ENCODE results near the gene RPN1.

The RPN1 gene

DNA sequence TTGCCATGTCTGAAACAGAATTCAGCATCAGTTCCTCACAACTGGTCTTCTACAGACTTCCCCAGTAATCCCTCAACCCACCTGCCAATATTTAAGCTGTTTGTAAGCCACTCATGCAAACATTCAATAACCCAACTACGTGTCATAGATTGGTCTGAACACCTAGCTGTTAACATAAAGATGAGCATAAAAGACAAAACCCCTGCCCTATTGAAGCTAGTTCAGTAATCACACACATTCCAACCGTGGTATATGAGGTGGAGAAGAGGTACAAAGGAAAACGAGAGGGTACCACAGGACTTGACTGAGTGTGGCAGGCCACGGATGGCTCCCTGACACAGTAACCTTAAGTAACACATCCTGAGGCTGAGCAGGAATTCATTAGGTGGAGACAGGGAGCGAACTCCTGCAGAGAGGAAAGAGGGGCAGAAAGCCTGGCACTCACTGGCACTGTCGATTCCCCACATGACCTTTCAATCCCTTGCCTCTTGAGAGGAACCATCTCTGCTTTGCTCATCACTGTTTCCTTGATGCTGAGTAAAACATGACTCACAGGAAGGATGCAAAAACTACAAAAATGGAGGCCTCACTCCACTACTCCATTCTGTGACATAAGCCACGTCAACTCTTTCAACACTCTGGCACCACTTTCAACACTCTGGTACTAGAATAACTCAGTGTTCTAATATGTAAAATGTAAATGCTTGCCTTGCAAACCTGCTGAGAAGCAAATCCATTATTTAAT is 31.3 kb downstream of the RPN1 start:
- H3K4me1 ChIP-seq (ENCODE audit: insufficient read depth, low read length): no peaks in the 10 kb centered on the region; the same call in 1 of the 2 replicates
- no peak overlapping the region for H3K4me3 ChIP-seq (ENCODE audit: low read length)
- no peaks in the 10 kb centered on the region for H3K9me3 ChIP-seq (ENCODE audit: insufficient read depth, low read depth, low read length)
- peaks cover 55% of the 10 kb centered on the region for H3K36me3 ChIP-seq (ENCODE audit: insufficient read depth, low read length)
- 95% methylated on average over 7 of the region's 7 CpGs for WGBS
- H3K27me3 ChIP-seq (ENCODE audit: insufficient read depth, low read length): no peaks in the 10 kb centered on the region
- no peak overlapping the region for H3K9ac ChIP-seq (ENCODE audit: low read depth, low read length)
- no peak overlapping the region for H3K27ac ChIP-seq (ENCODE audit: low read depth, low read length)

DNA sequence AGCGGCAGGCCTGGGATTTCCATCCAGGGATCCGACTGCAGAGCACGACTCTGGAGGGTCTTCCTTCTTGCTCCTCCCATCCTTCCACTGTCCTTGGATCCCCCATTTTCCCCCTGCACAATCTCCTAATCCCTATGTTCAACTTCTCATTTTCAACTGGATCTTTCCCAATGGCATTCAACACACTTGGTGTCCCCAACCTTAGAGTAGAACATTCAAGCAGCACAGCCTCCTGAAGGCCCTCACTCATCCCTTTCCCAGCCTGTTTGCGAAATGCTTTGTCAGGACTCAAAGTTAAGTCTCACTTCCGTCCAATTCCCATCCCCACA is 32.3 kb downstream of the RPN1 start:
- H3K36me3 ChIP-seq (ENCODE audit: insufficient read depth, low read length): peaks cover 46% of the 10 kb centered on the region
- H3K4me1 ChIP-seq (ENCODE audit: insufficient read depth, low read length): no peaks in the 10 kb centered on the region; the same call in 1 of the 2 replicates
- H3K27ac ChIP-seq (ENCODE audit: low read depth, low read length): peak overlapping the region; percentile 83
- 57% methylated on average over 5 of the region's 5 CpGs for WGBS
- peak overlapping the region; percentile 87 for H3K9ac ChIP-seq (ENCODE audit: low read depth, low read length)
- peak overlapping the region; percentile 90 for H3K4me3 ChIP-seq (ENCODE audit: low read length)
- H3K27me3 ChIP-seq (ENCODE audit: insufficient read depth, low read length): no peaks in the 10 kb centered on the region
- H3K9me3 ChIP-seq (ENCODE audit: insufficient read depth, low read depth, low read length): no peaks in the 10 kb centered on the region

DNA sequence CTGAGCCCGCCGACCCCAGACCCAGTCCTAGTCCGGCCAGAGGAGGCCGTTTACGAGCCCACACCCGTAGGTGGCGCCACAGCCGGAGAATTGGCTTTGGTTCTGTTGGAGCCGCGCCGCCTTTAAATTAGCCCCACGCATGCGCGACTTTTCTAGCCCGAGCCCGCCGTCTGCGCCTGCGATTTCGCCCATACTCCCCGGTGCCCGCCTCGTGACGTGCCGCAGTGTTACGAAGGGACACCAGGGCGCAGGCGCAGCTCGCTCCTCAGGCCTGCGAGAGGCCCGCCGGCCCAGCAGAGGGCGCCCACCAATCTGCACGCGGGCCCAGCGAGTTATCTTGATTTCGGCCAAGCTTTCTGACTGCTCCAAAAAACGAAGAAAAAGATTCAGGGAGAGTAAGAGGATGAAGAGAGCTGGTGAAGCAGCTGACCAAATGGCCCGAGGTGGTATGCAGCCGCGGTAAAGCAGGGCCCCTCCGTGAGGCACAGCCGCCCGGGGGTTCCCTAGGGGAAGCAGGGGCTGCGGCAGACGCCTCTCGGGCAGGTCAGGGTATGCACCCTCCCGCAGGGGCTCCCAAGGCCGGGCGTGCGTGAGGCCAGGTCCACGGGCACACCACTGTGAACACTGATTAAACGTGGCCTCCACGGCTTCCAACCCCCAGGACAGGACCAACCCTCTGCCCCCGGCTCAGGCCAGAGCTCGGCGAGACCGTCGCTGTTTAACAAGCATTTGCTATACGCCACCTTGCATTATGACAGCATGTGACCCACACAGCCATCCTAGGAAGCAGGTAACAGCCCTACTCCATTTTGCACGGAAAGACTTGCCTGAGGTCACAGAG is 32.8 kb downstream of the RPN1 start:
- H3K9me3 ChIP-seq (ENCODE audit: insufficient read depth, low read depth, low read length): no peaks in the 10 kb centered on the region
- H3K9ac ChIP-seq (ENCODE audit: low read depth, low read length): peak overlapping the region; percentile 87
- H3K27me3 ChIP-seq (ENCODE audit: insufficient read depth, low read length): no peaks in the 10 kb centered on the region
- H3K4me3 ChIP-seq (ENCODE audit: low read length): peak overlapping the region; percentile 90
- 8% methylated on average over 61 of the region's 61 CpGs for WGBS
- no peaks in the 10 kb centered on the region; the same call in 1 of the 2 replicates for H3K4me1 ChIP-seq (ENCODE audit: insufficient read depth, low read length)
- peak overlapping the region; percentile 83 for H3K27ac ChIP-seq (ENCODE audit: low read depth, low read length)
- H3K36me3 ChIP-seq (ENCODE audit: insufficient read depth, low read length): peaks cover 41% of the 10 kb centered on the region

DNA sequence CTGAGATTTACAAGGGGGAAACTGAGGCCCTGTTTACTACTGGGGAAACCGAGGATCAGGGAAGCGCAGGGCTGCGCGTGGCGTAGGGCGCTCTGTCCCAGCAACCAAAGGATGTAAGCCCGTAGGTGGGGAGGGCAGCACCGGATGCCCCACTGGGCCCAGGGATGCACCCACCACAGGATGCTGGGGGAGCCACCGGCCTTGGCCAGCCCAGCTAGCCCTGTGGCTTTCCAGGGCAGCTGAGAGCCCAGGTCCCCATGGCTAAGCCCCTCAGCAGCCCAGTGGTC is 33.4 kb downstream of the RPN1 start:
- peak overlapping the region; percentile 78 for H3K9ac ChIP-seq (ENCODE audit: low read depth, low read length)
- peak overlapping the region; percentile 90 for H3K4me3 ChIP-seq (ENCODE audit: low read length)
- H3K27ac ChIP-seq (ENCODE audit: low read depth, low read length): peak overlapping the region; percentile 72
- peaks cover 38% of the 10 kb centered on the region for H3K36me3 ChIP-seq (ENCODE audit: insufficient read depth, low read length)
- H3K4me1 ChIP-seq (ENCODE audit: insufficient read depth, low read length): no peaks in the 10 kb centered on the region; the same call in 1 of the 2 replicates
- no peaks in the 10 kb centered on the region for H3K9me3 ChIP-seq (ENCODE audit: insufficient read depth, low read depth, low read length)
- WGBS: 89% methylated on average over 9 of the region's 9 CpGs
- no peaks in the 10 kb centered on the region for H3K27me3 ChIP-seq (ENCODE audit: insufficient read depth, low read length)

GRCh38 chr3:128616516-128617269 is 33.9 kb downstream of the RPN1 start:
- Histone ChIP-seq H3K27ac (ENCODE audit: low read depth, low read length) (no peak overlapping the region; the same call in 1 of the 2 replicates), H3K4me3 (ENCODE audit: low read length) (peak overlapping the region; percentile 90)
- 96% methylated on average over 16 of the region's 16 CpGs for WGBS

DNA sequence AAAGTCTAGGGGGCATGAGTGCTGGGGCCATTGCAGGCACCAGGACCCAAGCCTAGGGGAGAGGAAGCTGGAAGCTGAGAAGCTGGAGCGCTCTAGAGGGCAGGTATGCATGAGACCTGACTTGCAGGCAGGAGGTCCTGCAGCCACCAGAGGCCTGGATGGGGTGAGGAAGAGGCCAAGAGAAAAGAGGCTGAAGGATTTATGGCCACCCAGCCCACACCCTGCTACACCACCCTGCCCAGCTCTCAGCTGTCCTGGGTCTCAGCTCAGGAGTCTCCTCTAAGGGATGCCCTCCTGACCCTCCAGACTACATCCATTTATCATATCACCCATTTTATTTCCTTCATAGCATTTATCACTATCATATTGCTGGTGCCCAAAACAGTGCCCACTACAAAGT is 36.5 kb downstream of the RPN1 start:
- H3K4me3 ChIP-seq (ENCODE audit: low read length): no peak overlapping the region
- H3K27ac ChIP-seq (ENCODE audit: low read depth, low read length): no peak overlapping the region
- no peaks in the 10 kb centered on the region for H3K9me3 ChIP-seq (ENCODE audit: insufficient read depth, low read depth, low read length)
- no peaks in the 10 kb centered on the region for H3K27me3 ChIP-seq (ENCODE audit: insufficient read depth, low read length)
- peaks cover 6% of the 10 kb centered on the region for H3K36me3 ChIP-seq (ENCODE audit: insufficient read depth, low read length)
- no peaks in the 10 kb centered on the region; the same call in 1 of the 2 replicates for H3K4me1 ChIP-seq (ENCODE audit: insufficient read depth, low read length)
- 97% methylated on average over 1 of the region's 1 CpG for WGBS
- no peak overlapping the region for H3K9ac ChIP-seq (ENCODE audit: low read depth, low read length)

More at GRCh38 chr3:128616516-128617269, 33.9 kb downstream of the RPN1 start:
- H3K36me3 ChIP-seq (ENCODE audit: insufficient read depth, low read length): peaks cover 33% of the 10 kb centered on the region
- no peaks in the 10 kb centered on the region for H3K9me3 ChIP-seq (ENCODE audit: insufficient read depth, low read depth, low read length)
- H3K9ac ChIP-seq (ENCODE audit: low read depth, low read length): peak overlapping the region; percentile 78
- no peaks in the 10 kb centered on the region for H3K27me3 ChIP-seq (ENCODE audit: insufficient read depth, low read length)
- H3K4me1 ChIP-seq (ENCODE audit: insufficient read depth, low read length): no peaks in the 10 kb centered on the region; the same call in 1 of the 2 replicates

DNA sequence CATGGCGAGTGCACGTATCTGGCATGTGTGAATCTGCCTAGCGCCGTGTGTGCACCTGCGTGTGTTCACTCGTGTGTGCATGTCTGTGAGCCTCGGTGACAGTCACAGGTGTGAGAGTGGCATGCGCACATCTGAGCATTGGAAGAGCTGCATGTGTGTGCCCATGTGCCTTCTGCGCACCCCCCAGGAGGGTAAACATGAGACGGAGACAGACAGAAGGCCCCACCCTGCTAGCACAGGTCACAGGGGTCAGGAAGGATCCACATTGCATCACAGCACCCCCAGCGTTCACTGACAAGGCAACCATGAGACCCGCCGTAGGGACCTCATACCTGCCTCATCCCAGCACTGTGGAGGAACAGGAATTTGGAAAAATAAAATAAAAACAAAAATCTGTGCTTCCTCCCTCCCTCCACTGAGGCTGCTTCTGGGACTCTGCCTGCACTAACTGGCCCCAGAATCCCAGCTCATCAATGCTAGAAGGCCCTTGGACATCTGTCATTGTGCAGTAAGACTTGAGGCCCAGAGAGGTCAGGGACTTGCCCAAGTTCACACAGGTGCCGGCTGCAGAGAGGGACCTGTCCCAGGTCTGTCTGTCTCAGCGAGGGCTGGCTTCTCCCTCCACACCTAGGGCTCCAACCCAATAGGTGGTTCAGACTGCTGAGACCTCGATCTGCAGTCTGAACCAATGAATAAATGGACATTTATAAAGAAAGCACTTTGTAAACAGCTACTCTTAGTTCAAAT is 37.4 kb downstream of the RPN1 start:
- Histone ChIP-seq H3K9ac (ENCODE audit: low read depth, low read length) (no peak overlapping the region), H3K4me3 (ENCODE audit: low read length) (no peak overlapping the region), H3K36me3 (ENCODE audit: insufficient read depth, low read length) (no peaks in the 10 kb centered on the region; the same call in 1 of the 2 replicates), H3K27me3 (ENCODE audit: insufficient read depth, low read length) (peaks cover under 1% of the 10 kb centered on the region; the same call in 1 of the 2 replicates), H3K9me3 (ENCODE audit: insufficient read depth, low read depth, low read length) (no peaks in the 10 kb centered on the region), H3K4me1 (ENCODE audit: insufficient read depth, low read length) (no peaks in the 10 kb centered on the region), H3K27ac (ENCODE audit: low read depth, low read length) (no peak overlapping the region)
- 93% methylated on average over 16 of the region's 16 CpGs for WGBS

GRCh38 chr3:128610451-128611070 is 40.1 kb downstream of the RPN1 start:
- Histone ChIP-seq H3K9me3 (ENCODE audit: insufficient read depth, low read depth, low read length) (no peaks in the 10 kb centered on the region), H3K36me3 (ENCODE audit: insufficient read depth, low read length) (no peaks in the 10 kb centered on the region; the same call in 1 of the 2 replicates), H3K27me3 (ENCODE audit: insufficient read depth, low read length) (peaks cover 11% of the 10 kb centered on the region), H3K9ac (ENCODE audit: low read depth, low read length) (no peak overlapping the region), H3K27ac (ENCODE audit: low read depth, low read length) (no peak overlapping the region), H3K4me3 (ENCODE audit: low read length) (no peak overlapping the region), H3K4me1 (ENCODE audit: insufficient read depth, low read length) (no peaks in the 10 kb centered on the region)
- 92% methylated on average over 15 of the region's 15 CpGs for WGBS

- Histone ChIP-seq H3K36me3 (ENCODE audit: insufficient read depth, low read length) (no peaks in the 10 kb centered on the region; the same call in 1 of the 2 replicates), H3K4me3 (ENCODE audit: low read length) (no peak overlapping the region), H3K9ac (ENCODE audit: low read depth, low read length) (no peak overlapping the region), H3K27me3 (ENCODE audit: insufficient read depth, low read length) (peaks cover 11% of the 10 kb centered on the region), H3K9me3 (ENCODE audit: insufficient read depth, low read depth, low read length) (no peaks in the 10 kb centered on the region), H3K27ac (ENCODE audit: low read depth, low read length) (no peak overlapping the region), H3K4me1 (ENCODE audit: insufficient read depth, low read length) (no peaks in the 10 kb centered on the region)
- WGBS: 88% methylated on average over 10 of the region's 11 CpGs
These were observed 41.3 kb downstream of the RPN1 start for GRCh38 chr3:128609294-128609693.

- Histone ChIP-seq H3K27ac (ENCODE audit: low read depth, low read length) (no peak overlapping the region), H3K36me3 (ENCODE audit: insufficient read depth, low read length) (no peaks in the 10 kb centered on the region; the same call in 1 of the 2 replicates), H3K4me3 (ENCODE audit: low read length) (peak overlapping the region; percentile 62), H3K27me3 (ENCODE audit: insufficient read depth, low read length) (peaks cover 11% of the 10 kb centered on the region), H3K4me1 (ENCODE audit: insufficient read depth, low read length) (no peaks in the 10 kb centered on the region), H3K9ac (ENCODE audit: low read depth, low read length) (peak overlapping the region; percentile 61), H3K9me3 (ENCODE audit: insufficient read depth, low read depth, low read length) (no peaks in the 10 kb centered on the region)
- WGBS: 74% methylated on average over 12 of the region's 12 CpGs
These were observed 42.9 kb downstream of the RPN1 start for GRCh38 chr3:128607710-128608048.
